Type B pancreatic cell (in vitro differentiated cells): Measurements from ENCODE around the gene LARGE1. TPM values are rescaled to one million over a fixed set of nuclear protein-coding genes. Genes with fewer than 3 reads are reported as not detected.

Experiments used
- DNase-seq: peaks from one replicate; pipeline ENCODE4 v3.0.0; 2021; ENCODE audit warnings: mixed read lengths; ENCODE audit not compliant: unreplicated experiment; ENCODE audit errors: extremely low spot score
- H3K27ac Mint-ChIP-seq: 2 replicates; pipeline ENCODE4 v1.8.0; 2021; ENCODE audit warnings: mild to moderate bottlenecking, mixed read lengths
- H3K27me3 Mint-ChIP-seq: 2 replicates; pipeline ENCODE4 v1.8.0; 2021; ENCODE audit warnings: mixed read lengths
- H3K36me3 Mint-ChIP-seq: 2 replicates; pipeline ENCODE4 v1.8.0; 2021; ENCODE audit warnings: mixed read lengths
- H3K4me1 Mint-ChIP-seq: one replicate; pipeline ENCODE4 v1.8.0; 2021; ENCODE audit warnings: mixed read lengths; ENCODE audit not compliant: unreplicated experiment
- H3K4me3 Mint-ChIP-seq: 2 replicates; pipeline ENCODE4 v1.8.0; 2021; ENCODE audit warnings: mild to moderate bottlenecking, mixed read lengths
- H3K9me3 Mint-ChIP-seq: 2 replicates; pipeline ENCODE4 v1.8.0; 2021; ENCODE audit warnings: mixed read lengths
- total RNA-seq: library from RNA; stranded (reverse); gene quantifications from 2 replicates; pipeline ENCODE4 v1.2.1, GENCODE V29; 2021; ENCODE audit warnings: low replicate concordance
- TF ChIP-seq, protein P1 (sequence below): fragments of 200-600 bp; sonication (generic); conservative IDR thresholded peaks from 2 replicates; pipeline ENCODE4 v1.5.0; 2021; ENCODE audit warnings: antibody characterized with exemption, mild to moderate bottlenecking

Gene LARGE1
- total RNA-seq, 1 donor from 2014 or later, result 96.6 TPM

DNA sequence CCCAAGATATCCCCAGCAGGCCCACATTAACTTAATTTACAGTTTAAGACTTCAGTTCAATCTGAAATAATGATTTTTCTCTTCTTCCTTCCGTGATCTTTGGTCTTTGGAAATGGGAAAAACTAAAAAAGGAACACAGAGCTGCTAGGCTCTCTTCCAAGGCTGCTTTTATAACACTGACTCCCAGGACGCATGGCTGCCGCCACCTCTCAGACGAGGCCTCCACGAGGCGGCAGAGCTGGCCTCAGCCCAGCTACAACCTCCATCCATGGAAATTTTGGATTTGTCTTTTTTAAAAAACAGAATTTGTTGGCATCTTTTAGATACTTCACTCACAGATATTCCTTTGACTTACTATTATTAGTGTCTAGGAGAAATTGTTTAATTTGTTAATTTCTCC is 476.6 kb downstream of the LARGE1 start:
- no peaks in the 10 kb centered on the region for H3K27me3 Mint-ChIP-seq
- H3K4me3 Mint-ChIP-seq, result no peak overlapping the region

DNA sequence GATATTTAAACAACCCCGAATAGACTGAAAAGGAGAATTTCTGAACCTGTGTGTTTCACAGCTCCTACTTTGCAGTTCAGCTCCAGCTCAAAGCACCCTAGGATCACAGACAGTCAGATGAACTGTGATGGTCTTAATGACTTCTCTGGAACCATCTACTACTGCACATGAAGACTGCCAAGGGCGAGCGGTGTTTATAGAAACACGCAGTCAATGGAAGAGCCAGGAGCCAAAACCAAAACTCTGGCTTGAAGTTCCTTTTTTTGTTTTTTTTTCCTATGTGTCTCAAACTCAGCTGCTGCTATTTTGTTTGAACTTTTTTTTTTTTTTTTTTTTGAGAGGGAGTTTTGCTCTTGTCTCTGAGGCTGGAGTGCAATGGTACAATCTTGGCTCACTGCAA is 479.5 kb downstream of the LARGE1 start:
- TF ChIP-seq, protein P1, sequence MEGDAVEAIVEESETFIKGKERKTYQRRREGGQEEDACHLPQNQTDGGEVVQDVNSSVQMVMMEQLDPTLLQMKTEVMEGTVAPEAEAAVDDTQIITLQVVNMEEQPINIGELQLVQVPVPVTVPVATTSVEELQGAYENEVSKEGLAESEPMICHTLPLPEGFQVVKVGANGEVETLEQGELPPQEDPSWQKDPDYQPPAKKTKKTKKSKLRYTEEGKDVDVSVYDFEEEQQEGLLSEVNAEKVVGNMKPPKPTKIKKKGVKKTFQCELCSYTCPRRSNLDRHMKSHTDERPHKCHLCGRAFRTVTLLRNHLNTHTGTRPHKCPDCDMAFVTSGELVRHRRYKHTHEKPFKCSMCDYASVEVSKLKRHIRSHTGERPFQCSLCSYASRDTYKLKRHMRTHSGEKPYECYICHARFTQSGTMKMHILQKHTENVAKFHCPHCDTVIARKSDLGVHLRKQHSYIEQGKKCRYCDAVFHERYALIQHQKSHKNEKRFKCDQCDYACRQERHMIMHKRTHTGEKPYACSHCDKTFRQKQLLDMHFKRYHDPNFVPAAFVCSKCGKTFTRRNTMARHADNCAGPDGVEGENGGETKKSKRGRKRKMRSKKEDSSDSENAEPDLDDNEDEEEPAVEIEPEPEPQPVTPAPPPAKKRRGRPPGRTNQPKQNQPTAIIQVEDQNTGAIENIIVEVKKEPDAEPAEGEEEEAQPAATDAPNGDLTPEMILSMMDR, result no peak
- no peak for DNase-seq
- H3K27ac Mint-ChIP-seq, result no peak overlapping the region
- peaks cover 19% of the 10 kb centered on the region for H3K36me3 Mint-ChIP-seq
- H3K4me1 Mint-ChIP-seq, result peaks cover 14% of the 10 kb centered on the region
- H3K4me3 Mint-ChIP-seq, result no peak overlapping the region
- H3K27me3 Mint-ChIP-seq, result no peaks in the 10 kb centered on the region
- peaks cover 4% of the 10 kb centered on the region for H3K9me3 Mint-ChIP-seq

More for the DNA sequence above, 476.6 kb downstream of the LARGE1 start:
- DNase-seq, result no peak
- peaks cover 7% of the 10 kb centered on the region for H3K4me1 Mint-ChIP-seq
- no peak overlapping the region for H3K27ac Mint-ChIP-seq
- TF ChIP-seq, protein P1, result no peak
- peaks cover 17% of the 10 kb centered on the region for H3K36me3 Mint-ChIP-seq
- no peaks in the 10 kb centered on the region for H3K9me3 Mint-ChIP-seq

DNA sequence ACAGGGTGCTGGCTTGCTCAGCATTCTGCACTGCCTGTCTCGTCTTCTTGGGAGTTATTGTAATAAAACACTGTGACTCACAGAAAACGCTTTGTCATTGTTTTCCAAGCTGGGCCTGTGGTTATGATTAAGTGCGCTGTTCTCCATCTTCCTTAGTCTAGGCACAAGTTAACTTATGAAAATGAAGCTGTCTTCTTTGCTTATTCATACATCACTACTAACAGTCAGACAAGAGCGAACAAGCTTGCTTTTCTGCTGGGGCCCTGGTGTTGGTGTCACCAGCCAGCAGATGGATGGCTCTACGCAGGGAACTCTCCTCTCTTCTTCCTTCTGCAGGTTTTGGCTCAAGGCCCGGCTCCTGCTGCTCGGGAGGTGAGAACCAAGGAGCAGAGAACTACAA is 482.0 kb downstream of the LARGE1 start:
- TF ChIP-seq, protein P1, result no peak
- Mint-ChIP-seq H3K27ac (peak overlapping the region; percentile 87), H3K27me3 (no peaks in the 10 kb centered on the region), H3K4me1 (peaks cover 14% of the 10 kb centered on the region), H3K4me3 (peak overlapping the region; percentile 69), H3K36me3 (peaks cover 19% of the 10 kb centered on the region), H3K9me3 (peaks cover 4% of the 10 kb centered on the region)
- DNase-seq, result no peak

DNA sequence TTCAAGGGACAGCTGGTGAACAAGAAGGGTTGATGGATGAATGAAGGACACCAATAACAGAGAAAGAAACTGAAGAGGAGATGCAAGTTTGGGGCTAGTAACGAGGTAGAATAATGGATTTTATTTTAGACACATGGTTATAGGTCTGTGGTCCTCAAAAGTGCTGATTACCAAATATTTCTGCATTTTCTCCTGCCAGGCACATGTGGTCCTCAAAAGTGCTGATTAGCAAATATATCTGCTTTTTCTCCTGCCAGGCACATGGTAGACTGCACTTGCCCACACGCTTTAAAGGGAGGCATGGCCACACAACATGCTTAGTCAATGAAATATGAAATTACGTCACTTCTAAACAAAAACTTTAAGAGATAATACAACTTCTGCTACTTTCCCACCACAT is 489.0 kb downstream of the LARGE1 start:
- Mint-ChIP-seq H3K36me3 (peaks cover 43% of the 10 kb centered on the region), H3K9me3 (no peaks in the 10 kb centered on the region), H3K27me3 (no peaks in the 10 kb centered on the region), H3K4me3 (no peak overlapping the region), H3K4me1 (peaks cover 11% of the 10 kb centered on the region), H3K27ac (no peak overlapping the region)
- TF ChIP-seq, protein P1, result no peak
- DNase-seq, result no peak

DNA sequence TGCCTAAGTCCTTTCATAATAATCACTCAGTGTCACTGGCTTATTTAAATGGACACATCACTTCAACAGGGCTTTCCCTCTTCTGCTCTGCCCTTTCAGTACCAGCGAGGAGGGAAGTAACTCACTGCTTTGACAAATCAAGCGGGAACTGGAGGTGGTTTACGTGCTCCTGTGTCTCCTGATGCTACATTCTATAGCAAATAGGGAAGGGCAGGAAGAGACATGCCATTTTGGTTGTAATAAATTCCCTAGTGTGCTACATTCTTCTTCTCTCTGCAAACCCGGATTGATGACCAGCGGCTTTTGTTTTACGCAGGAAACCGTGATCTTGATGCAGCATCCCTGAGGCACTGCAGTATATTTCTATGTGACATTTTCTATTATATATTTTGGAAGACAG is 491.0 kb downstream of the LARGE1 start:
- no peak for DNase-seq
- Mint-ChIP-seq H3K4me1 (peaks cover 12% of the 10 kb centered on the region), H3K27me3 (no peaks in the 10 kb centered on the region), H3K9me3 (no peaks in the 10 kb centered on the region), H3K4me3 (peak overlapping the region; percentile 7), H3K27ac (peak overlapping the region; percentile 81), H3K36me3 (peaks cover 42% of the 10 kb centered on the region)
- TF ChIP-seq, protein P1, result no peak

DNA sequence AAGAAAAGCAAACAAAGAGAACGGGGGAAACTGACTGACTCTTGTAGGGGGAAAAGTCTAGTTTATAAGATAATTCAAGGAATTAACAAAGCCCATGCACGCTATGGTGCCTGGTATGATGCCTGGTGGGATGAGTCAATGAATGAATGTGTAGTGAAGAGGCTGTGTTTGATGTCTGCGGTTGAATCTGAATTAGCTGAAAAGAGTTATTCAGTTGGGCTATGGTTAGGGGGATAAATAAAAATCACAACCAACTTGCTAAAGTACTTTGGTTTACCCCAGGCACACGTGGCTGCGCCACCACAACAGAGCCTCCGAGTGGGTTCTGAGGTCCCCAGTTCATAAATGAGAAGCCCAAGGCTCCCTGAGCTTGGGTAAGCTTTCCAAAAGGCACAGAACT is 492.8 kb downstream of the LARGE1 start:
- Mint-ChIP-seq H3K4me3 (no peak overlapping the region), H3K27me3 (no peaks in the 10 kb centered on the region), H3K9me3 (no peaks in the 10 kb centered on the region), H3K36me3 (peaks cover 47% of the 10 kb centered on the region), H3K4me1 (peaks cover 12% of the 10 kb centered on the region), H3K27ac (peak overlapping the region; percentile 37)
- no peak for DNase-seq
- TF ChIP-seq, protein P1, result no peak
